HG03108 (cell line): ENCODE data around the gene COL11A1.
"Not testable (repeated sequence)": the region's sequence is repeated elsewhere in the genome, so short reads cannot be mapped to it uniquely, and the experiment has no call there.

ENCODE experiments used
- ATAC-seq: cut with Tn5 transposase; IDR thresholded peaks from one replicate; pipeline ENCODE4 v1.9.1; 2021; ENCODE audit warnings: moderate library complexity; ENCODE audit not compliant: unreplicated experiment

The COL11A1 gene

DNA sequence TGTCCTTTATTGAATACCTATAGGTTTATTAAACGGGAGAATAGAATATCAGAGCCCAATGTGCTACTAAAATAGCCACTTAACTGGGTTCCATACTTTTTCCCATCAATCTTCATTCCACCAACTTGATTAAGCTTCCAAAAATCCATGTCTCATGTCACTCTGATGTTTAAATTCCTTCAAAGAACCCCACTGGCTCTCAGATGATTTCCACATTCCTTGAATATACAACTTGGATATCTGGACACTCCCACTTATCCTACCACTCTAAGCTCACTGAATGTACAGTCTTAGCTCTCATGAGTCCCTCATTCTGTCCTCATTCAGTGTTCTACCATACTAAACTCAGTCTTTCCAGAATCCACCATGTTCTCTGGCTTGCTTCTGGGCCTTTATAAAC lies 21.1 kb downstream of the COL11A1 start:
- no peak for ATAC-seq

DNA sequence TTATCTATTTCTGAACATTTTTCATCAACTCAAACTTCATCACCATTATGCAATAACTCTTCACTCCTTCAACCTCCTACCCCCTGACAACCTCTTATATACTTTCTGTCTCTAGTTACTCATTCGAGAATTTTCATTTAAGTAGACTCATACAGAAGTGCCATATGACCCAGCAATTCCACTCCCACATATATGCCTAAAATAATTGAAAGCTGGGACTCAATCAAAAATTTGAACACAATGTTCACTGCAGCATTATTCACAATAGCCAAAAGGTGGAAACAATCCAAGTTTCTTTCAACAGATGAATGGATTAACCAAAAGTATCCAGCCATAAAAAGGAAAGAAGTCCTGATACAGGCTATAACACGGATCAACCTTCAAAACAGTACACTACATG lies 24.1 kb downstream of the COL11A1 start:
- ATAC-seq: no peak

DNA sequence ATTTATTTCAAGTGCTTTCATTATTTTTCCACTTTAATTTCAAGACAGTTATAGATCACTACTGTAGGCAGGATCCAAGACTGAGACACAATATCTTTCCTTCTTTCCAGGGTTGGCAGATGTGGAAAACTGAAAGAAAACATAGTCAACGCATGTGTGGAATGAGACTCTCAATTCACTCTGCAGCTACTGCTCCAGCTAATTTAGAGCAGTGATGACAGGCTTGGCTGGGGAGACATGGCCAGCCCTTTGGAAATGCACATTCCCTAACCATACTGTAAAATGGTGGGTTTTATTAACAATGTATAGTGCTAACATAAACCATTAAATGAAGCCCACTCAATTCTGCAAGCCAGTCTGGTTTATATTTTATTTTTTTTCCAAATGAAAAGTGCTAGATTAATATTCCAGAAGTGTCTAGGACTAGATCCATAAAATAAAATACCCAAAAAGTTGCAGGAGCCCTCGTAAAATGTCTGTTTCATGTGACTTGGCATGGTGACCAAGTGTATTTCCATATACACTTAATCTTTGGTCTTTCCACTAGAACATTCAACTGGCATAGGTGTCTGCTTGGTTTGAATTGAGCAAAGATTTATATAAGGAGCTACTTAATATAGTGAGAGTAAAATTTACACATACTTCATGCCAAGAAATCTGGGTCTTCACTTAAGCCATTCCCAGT lies 32.9 kb downstream of the COL11A1 start:
- ATAC-seq: no peak

DNA sequence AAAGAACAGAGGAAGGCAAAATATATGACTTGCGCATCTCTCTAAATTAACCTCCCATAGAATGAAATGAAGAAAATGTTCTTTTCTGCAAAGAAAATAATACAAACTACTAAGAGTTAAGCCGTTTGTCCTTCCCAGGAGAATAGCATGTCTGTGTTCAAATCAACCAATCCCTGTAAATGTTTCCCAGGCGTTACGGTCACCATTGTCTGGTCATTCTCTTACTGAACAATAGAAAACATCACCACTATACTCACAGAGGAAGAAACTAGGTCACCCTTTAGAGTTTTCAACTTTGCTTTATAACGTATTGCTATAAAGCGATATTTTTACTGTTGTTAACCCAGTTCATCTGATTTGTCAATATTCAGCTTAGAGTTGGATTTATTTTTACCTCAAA lies 34.1 kb downstream of the COL11A1 start:
- no peak for ATAC-seq

DNA sequence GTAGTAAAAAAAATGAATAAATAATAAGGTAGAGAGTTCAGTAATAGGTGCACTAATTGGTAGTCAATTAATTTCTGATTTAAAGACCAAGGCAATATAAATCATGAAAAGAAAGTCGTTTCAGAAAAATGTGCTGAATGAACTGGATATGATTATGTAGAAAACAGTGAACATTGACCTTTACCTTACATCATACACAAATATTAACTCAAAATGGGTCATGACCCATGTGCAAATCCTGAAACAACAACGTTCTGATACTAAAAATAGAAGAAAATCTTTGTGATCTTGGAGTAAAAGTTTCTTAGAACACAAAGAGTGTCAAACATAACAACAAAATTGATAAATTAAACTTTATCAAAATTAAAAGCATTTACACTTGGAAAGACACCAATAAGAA lies 39.1 kb downstream of the COL11A1 start:
- no peak for ATAC-seq

DNA sequence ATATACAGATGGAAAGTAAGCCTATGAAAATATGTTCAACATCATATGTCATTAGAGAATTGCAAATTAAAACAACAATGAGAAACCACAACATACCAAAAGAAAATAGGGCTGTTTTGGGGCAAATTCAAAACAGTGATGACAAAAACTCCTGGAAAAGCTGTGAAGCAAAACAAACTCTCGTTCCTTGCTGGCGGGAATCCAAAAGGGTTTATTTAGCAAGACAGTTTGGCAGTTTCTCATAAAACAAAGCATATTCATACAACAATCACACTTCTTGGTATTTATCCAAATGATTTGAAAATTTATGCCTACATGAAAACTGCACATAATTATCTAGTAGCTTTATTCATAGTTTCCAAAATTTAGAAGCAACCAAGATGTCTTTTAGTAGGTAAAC lies 44.4 kb downstream of the COL11A1 start:
- no peak for ATAC-seq

DNA sequence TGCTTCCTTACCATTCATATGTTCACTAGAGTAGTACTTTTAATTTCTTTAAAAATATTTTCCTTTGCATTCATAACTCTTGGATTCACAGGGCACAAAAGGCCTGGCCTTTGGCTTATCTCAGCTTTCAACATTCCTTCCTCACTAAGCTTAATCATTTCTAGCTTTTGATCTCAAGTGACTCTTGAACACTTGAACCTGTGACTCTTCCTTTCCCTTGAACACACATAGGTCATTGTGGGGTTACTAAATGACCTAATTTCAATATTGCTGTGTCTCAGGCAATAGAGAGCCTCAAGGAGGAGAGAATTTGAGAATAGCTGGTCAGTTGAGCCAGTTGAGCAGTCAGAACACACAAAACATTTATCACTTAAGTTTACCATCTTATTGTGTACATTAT lies 49.9 kb downstream of the COL11A1 start:
- no peak for ATAC-seq

DNA sequence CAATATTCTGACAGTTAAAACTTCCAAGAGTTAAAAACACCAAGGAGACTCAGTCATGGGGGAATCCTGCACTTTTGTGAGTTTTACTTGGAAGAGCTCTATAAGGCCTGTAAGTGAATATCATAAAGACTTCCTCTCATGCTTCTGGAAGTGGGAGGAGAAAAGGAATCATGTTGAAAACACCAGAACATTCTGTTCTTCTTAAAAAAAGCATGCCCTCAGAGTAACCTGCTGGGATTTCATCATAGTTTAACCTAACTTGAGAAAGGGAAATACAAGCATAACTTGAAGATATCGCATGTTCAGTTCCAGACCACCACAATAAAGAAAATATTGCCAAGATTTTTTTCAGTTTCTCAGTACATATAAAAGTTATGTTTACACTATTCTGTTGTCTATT lies 51.9 kb downstream of the COL11A1 start:
- no peak for ATAC-seq

DNA sequence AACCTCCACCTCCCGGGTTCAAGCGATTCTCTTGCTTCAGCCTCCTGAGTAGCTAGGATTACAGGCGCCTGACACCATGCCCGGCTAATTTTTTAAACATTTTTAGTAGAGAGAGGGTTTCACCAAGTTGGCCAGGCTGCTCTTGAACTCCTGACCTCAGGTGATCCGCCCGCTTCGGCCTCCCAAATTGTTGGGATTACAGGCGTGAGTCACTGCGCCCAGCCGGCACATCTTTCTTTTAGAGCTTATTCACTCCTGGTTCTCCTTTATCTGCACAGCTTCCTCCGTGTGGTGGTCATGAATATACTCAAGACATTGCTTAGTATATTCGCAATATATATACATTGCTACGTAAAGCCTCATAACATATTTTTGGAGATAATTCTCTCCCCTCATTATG lies 80.2 kb downstream of the COL11A1 start:
- ATAC-seq: not testable (repeated sequence)

DNA sequence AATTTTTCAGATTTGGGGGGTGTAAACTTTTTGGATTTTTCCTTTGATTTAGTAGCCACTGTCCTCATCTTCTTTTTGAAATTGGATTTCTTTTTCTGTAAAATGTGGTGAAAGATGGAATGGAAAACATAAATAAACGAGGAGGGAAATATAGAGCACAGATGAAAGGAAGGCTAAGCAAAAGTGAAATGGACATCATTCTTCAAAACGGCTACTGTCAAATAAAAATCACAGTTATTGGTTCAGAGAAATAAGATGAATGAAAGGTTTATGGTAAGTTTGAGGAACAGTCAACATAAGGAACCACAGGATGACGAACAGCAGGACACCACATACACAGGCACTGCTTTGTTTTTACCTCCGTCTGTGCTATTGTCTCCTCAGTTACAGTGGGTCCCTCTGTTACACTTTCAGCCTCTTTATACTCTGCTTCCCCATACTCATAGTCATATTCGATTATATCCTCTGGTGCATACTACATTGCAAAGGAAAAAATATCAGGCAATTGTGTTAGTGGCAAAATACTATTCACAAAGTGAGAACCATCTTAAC lies 82.4 kb downstream of the COL11A1 start:
- ATAC-seq: no peak

DNA sequence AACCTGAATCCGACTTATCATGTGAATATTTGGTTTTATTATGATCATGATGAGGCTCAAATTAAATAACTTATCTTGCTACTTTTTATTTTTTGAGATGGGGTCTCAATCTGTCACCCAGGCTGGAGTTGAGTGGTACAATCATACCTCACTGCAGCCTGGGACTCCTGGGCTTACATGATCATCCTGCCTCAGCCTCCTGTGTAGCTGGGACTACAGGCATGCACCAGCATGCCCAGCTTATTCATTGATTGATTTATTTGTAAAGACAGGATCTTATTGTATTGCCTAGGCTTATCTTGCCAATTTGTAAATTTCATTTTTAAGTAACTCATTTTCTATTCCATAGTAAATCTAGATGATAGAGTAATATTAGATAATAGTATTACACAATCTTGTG lies 84.3 kb downstream of the COL11A1 start:
- no peak for ATAC-seq

DNA sequence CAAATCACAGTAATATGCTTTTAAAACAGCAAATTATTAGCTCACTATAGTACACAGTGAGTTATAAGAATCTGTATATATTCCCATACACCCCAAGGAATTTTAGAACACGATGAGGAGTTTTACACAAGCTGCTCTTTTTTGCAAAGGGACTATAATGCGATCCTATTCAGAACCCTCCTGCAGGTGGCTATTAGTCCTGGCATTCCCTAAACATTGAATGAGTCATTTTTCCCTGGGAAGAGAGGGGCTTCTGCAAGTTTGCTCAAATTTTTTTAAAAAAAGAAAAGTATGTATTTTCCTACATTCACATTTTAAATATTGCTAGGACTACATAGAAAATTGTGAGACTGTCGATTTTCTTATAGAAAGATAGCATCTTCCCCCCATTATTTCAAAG lies 106.3 kb downstream of the COL11A1 start:
- ATAC-seq: no peak

DNA sequence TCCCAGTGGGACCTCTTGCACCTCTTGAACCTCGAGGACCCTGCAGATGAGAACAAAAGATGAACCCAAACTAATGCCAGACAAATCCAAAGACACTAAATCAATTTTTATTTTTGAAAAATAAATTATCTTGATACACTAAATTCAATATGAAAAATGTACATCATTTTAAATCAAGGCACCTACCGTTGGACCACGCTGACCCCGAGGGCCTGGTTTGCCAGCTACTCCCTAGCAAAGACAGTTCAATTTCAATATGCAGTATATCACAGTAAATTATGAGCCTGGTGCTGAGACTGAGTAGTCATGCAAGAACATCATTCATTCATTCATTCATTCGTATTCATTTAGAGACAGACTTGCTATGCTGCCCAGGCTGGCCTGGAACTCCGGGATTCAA lies 129.4 kb downstream of the COL11A1 start:
- ATAC-seq: no peak

DNA sequence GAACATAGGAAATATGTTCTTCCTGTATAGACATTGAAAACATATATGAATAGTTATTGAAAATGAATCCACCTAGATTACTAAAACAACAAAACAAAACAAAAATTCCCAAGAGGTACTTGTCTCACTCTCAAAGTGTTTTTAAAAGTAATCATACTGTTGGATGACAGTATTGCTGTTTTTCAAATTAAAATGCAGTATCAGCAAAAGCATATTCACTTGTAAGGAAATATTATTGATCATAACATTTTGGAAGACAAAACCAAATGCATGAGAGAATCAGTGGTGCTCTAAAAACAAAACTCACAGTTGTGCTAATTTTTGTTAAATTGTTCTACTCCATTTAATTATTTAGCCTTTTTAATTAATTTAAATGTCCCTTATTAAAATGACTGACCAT lies 131.0 kb downstream of the COL11A1 start:
- ATAC-seq: no peak

DNA sequence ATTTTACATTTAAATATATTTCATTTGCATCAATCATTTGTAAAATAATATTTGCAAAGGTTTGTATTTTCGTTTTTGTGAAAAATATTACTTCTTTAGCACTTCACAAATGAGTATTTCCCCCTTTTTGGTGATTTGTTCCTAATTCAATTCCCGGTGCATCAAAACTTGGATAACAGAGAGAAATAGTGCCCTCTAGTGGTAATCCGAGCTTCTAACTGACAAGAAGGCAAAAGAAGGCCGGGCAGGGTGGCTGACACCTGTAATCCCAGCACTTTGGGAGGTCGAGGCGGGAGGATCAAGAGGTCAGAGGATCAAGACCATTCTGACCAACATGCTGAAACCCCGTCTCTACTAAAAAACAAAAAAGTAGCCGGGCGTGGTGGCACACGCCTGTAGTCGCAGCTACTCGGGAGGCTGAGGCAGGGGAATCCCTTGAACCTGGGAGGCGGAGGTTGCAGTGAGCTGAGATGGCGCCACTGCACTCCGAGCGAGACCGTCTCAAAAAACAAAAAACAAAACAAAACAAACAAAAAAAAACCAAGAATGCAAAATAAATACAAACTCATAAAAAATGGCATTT lies 137.7 kb downstream of the COL11A1 start:
- no peak for ATAC-seq

DNA sequence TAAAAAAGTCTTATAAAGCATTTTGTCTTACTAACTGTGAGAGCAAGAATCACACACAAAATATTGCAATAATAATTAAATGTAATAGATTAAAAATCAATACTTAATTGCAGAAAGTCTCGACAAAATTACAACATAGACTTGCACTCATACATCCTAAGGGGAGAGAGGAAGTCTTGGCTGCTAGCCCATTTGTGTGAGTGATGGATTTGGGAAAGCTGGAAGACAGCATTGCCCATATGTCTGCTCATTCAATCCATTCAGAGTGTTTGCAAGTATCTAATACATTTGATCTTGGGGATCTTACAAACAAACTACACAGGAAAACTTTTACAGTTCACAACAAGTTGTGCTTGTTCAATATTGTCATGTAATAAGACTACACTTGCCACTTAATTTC lies 140.5 kb downstream of the COL11A1 start:
- no peak for ATAC-seq

DNA sequence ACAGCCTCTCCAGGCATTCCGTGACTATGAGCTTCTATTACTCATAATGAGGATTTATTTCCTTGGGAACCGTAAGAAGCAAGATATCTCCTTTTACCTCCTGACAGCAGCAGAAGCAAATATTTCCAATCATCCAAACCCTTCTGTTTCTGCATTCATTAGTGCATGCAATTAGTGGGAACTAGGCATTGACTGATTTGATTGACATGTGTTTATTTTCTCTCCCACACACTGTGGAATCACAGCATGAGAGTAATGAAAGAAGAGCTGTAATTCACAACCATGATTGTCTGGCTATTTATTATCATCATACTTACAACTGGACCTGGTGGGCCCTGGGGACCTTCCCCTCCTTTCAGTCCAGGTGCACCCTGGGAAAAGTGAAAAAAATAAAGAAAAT lies 146.8 kb downstream of the COL11A1 start:
- no peak for ATAC-seq

DNA sequence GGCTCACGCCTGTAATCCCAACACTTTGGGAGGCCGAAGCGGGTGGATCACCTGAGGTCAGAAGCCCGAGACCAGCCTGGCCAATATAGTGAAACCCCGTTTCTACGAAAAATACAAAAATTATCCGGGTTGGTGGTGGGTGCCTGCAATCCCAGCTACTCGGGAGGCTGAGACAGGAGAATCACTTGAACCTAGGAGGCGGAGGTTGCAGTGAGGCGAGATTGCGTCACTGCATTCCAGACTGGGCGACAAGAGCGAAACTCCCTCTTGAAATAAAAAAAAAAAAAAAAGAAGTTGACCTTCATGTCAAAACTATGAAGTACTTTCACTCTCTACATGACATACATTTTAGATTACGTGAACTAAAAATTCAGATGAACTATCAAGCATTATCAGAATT lies 153.7 kb downstream of the COL11A1 start:
- no peak for ATAC-seq

DNA sequence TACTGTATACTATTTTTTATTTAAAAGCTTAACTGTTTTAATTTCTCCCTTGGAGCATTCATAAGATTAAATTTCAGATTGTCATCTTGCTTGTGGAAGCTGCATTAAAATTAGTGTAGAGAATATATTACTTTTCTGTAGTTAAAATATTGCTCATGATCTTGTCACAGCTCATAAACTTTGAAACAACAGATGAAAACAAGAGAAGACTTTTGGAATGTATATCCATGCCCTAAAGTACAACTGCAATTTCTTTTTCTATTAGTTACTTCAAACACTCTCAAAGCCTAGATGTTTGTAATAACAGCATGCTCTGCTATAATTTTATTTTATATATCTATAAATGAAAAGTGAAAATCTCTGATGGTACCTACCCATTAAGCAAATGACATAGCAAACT lies 155.9 kb downstream of the COL11A1 start:
- ATAC-seq: no peak

DNA sequence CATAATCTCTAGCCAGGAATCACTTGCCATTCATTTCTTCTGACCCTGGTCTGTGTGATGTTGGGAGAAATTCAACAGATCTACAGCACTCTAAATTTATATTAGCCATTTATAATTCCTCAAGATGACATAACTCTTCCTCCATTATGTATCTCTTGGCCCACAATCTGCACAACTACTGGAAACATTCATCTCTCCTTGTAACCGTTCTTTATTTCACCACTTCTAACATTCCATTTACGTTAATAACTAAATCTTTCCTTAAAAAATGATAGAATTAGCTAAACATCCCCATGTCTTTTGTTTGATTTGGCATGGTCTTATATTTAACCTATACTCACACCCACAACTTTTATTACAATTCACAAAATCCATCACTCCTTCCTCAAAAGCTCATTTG lies 166.0 kb downstream of the COL11A1 start:
- ATAC-seq: no peak

DNA sequence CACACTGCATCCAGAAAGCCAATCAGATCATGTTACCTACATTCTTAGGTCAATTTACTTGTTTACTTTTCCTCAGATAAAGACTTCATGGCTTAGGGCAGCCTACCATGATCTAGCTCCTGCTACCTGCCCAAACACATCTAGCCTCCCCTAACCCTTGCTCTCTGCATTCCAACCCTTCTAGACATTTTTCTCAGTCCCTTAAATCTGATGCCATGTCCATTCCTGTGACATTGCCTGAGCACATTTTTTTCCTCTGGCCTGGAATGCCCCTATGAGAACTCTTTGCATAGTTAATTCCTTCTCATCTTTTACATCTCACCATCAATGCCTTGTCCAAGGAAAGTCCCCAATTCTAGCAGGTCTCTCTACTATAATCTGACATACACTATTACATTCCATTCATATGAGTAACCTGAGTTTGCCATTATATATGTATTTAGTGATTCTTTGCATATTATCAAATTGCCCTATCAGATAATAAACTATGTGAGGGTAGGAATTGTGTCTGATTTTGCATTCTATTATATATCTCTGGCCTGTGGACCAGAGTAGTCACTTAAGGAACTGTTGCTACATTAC lies 166.9 kb downstream of the COL11A1 start:
- ATAC-seq: no peak

DNA sequence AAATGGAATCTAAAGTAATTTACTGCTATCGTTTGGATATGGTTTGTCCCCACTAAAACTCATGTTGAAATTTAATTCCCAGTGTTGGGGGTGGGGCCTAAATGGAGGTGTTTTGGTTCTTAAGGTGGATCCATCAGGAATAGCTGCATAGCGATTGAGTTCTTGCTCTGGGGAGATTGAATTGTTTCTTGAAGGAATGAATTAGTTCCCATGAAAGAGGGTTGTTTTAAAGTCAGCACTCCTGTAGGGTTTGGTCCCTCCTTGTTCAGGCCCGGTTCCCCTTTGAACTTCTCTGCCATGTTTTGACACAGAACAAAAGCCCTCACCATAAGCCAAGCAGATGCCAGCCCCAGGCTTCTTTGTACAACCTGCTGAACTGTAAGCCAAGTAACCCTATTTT lies 170.9 kb downstream of the COL11A1 start:
- ATAC-seq: no peak
